ENCODE data around the gene INHBB.

- TF ChIP-seq CTCF (IDR thresholded peaks at IDR 0.05) (peak; percentile 50 to 81 (median 76)), POLR2A (IDR thresholded peaks at IDR 0.05) (no peak)
These were observed 2.4 kb upstream of the INHBB start for GRCh38 chr2:120343433-120344105.
